Measurements from ENCODE around the gene CLSTN2.
A peak's percentile ranks its signal among the peaks of the same experiment; 100 is the strongest.

Gene CLSTN2

GRCh38 chr3:139935016-139935865 is at the start of gene CLSTN2:
CLSTN2 (plus strand) TSS chr3:139935185.
- DNase-seq: peak; percentile 47 to 70 (median 53)

DNA sequence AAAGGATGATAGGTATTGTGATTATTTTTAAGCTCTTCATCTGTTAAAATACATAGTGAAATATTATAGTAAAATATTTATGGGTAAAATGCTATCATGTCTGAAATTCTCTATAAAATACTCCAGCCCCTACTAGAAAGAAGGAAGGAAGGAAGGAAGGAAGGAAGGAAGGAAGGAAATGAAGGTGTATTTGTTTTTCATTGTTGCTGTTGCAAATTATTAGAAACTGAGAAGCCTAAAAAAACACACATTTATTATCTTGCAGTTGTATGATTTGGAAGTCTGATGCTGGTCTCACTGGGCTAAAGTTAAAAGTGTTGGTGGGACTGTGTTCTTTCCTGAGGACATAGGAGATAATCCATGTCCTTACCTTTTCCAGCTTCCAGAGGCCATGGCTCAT is 47.6 kb upstream of the CLSTN2 start:
- DNase-seq: no peak

DNA sequence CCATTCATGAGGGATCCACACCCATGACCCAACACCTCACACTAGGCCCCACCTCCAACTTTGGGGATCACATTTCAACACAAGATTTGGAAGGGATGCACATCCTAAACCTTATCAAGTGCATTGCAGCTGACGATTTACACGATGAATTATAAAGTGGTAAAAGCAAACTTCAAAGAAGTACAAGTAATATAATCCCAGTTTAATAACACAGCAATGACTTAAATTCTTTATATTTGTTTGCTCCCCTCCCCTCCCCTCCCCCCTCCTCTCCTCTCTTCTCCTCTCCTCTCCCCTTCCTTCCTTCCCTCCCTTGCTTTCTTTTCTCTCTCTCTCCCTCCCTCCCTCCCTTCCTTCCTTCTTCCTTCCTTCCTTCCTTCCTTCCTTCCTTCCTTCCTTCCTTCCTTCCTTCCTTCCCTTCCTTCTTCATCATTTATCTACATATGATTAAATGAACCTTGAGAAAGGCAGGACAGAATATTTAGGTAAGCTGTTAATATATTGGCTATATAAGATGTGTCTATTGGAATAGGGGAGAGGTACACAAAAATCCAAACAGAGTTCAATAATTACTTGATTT is 46.3 kb upstream of the CLSTN2 start:
- DNase-seq: no peak

DNA sequence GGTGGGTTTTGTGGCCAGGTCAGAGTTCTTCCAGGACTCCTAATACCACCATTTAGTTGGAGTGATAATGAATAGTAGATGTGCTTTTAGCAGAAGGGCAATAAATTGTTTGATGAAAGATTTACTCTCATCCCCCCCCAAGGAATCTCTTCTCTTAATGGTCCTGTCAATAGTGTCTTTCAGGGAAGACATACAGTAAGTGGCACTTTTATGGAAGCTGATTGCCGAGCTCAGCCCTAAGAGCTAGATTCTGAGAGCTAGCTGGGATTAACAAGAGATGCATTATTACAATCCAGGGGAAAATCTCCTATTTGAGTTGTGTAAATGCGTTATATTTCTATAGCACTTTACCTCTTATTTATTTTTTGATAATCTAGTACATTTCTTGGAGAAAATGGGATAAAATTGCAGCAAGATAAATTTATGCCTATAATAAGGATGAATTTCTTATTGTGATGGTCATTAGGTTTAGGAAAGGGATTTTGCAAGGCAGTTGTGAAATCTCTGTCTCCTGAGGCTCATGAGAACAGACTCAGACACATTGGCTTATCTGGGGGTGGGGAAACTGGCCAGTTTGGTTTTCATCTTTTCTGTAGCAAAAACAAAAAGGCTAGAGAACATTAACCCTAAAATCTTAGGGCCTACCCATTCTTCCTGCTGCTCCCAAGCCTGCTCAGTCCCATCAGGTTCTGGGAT is 41.6 kb upstream of the CLSTN2 start:
- no peak for DNase-seq

GRCh38 chr3:139893963-139894642 is 40.9 kb upstream of the CLSTN2 start:
- no peak for DNase-seq

DNA sequence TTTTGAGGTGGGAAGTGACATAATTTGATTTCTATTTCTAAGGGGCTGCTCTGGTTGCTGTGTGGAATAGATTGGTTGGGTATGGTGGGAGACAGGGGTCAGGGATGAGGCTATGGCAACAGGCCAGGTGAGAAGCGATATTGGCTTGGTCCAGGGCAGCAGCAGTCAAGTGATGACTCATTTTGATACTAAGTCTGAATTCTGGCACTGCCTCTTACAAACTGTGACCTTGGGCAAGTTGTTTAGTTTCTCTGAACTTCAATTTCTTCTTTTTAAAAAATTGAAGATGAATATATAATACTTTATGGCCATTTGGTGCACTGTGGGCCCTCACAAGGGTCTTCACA is 40.4 kb upstream of the CLSTN2 start:
- no peak for DNase-seq

GRCh38 chr3:139897759-139898158 is 37.2 kb upstream of the CLSTN2 start:
- no peak for DNase-seq

- DNase-seq: peak in 2 of 3 donors; percentile 8 to 20
These were observed 28.6 kb upstream of the CLSTN2 start for GRCh38 chr3:139906418-139906817.

GRCh38 chr3:139909811-139910210 is 25.2 kb upstream of the CLSTN2 start:
- no peak for DNase-seq

DNA sequence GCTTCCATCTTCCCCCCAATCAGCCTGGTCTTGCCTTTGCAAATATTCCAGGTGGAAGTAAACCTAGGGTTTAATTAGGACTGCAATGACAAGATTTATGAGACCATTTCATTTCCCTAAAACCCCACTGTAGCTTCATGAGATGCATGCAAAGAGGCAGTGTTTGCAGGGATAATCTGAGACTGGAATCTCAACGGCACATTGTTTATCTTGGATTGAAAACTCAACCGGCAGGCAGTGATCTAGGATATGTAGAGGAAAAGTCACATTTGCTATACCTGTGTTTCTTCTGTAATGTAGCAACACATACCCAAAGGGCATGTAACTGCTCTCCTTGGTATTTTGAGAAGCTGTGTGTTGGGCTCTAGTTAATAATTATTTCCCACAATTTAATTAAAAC is 18.7 kb upstream of the CLSTN2 start:
- DNase-seq: no peak

DNA sequence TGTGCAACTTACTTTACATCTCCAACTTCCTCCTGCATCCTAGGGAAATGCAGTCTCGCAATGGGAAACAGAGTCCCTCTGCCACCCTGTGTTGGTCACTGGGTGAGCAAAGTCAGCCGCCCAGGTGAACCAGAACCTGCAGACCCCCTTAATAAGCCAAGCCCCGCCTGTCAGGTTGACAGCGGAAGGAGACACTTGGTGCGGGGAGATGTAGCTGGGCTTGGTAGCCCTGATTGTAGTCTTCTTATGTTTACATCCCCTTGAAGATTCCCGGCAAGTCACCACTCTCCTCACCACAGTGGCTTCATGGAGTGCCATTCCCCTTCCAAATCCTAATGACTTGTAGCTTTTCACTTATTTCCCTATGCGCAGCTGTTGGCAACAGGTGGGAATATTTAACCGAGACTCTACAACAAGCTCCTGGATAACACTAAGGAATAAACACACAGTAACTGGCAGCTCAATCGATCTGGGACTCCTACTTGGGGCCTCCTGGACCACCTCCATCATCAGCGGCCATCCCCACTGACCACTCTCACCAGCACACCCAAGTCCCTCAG is 17.7 kb upstream of the CLSTN2 start:
- no peak for DNase-seq

- DNase-seq: no peak
These were observed 6.1 kb upstream of the CLSTN2 start for GRCh38 chr3:139928708-139929505.

GRCh38 chr3:139930211-139930610 is 4.8 kb upstream of the CLSTN2 start:
- DNase-seq: no peak

DNA sequence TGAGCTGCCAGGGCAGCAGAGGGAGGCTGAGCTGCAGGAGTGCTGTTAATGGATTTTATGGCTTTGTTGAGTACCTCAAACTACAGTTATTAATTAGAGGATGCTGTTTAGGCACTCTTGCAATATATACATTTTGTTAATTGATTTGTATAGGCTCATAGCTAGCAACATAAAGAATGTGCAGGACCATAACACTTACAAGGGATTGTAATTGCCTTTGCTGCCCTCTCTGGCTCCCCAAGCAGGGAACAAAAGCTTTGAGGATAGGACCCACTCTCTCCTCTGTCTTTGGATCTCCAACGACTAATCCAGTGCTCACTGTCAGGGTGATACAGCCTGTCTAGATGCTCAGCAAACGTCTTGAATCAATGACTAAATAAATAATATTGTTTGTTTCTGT is 1.2 kb upstream of the CLSTN2 start:
- DNase-seq: no peak

- peak in 1 of 3 donors; percentile 12 for DNase-seq
These were observed 371 bp upstream of the CLSTN2 start for GRCh38 chr3:139934613-139935015.

DNA sequence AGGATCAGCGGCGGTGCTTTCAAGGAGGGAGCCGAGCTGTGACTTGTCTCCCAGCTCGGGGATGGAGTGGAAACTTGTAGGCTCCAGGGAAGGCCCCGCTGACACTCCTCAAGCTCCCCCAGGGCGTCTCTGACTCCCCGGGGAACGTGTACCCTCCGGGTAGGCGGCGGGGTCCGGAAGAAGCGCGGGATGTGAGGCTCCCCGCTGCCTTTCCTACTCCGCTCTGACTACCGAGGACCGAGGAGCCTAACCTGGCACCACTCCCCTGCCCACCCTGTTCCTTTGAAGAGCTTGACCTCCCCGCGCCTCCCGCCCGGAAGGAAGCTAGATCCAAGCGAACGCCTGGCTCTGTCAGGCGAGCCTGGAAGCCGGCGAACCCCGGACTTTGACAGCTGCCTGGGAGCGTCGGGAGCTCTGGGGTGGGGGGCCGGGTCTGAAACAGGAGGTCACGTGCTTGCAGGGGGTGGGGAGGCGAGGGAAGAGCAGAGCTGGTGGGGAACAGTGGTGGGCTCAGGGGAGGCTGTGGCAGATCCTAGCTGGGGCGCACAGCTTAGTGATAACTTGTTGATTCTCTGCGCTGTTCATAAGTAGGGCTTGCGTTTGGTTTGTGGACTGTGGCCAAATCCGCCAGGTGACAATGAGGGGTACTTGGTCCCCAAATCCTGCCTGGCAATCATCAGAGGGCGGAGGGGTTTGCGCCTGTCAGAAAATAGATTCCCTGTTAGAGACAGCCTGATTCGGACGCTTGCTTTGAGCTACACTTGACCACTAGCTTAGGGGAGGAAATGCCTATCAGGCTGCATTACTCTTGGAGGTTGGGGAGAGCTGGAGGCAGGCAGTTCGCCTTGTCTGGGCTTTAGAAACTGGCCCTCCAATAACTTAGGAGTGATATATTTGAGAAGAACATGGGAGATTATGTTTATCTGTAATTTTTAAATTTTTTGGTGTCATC is 1.2 kb downstream of the CLSTN2 start:
- DNase-seq: peak in 1 of 3 donors; percentile 1

DNA sequence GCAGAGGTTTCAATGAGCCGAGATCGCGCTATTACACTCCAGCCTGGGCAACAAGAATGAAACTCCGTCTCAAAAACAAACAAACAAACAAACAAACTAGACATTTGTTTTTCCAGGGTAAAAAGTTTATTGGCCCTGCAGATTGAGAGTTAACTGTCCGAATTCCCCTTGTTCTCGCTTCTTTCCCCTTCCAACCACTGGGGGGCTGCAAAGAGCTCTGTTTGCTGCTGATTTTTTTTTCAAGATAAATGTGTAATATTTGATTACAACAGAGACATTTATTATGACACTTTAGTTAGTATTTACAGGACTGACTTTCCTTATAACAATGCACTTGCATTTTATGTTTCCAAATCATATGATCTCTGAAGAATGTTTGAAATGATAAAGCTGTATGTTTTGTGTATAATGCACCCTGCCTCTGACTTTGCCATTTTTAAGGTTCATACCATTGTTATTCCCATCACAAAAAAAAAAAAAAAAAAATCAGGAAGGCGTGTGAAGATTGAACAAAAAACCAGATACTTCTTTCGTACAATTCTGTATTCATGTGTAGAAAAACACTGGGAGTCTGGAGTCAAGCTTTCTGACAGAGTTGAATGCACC is 2.8 kb downstream of the CLSTN2 start:
- peak; percentile 58 to 65 (median 59) for DNase-seq

- no peak for DNase-seq
These were observed 4.8 kb downstream of the CLSTN2 start for GRCh38 chr3:139939681-139940190.

DNA sequence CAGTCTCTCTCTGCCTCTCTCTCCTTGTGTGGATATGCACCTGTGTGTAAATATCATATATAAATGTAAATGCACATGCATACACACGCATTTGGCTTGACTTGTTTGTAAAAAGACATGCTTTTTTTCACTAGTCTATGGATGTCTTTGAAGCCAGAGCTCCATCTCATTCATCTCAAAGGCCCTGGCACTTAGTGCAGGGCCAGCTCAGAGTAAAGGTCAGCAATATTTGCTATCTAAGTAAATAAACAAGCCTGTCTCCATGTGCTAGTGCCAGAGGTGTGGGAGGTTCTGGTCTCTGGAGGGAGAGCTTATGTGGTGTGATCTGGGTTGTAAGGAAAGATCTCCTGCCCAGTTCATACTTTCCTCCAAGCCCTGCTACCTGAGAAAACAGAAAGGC is 5.6 kb downstream of the CLSTN2 start:
- DNase-seq: no peak

DNA sequence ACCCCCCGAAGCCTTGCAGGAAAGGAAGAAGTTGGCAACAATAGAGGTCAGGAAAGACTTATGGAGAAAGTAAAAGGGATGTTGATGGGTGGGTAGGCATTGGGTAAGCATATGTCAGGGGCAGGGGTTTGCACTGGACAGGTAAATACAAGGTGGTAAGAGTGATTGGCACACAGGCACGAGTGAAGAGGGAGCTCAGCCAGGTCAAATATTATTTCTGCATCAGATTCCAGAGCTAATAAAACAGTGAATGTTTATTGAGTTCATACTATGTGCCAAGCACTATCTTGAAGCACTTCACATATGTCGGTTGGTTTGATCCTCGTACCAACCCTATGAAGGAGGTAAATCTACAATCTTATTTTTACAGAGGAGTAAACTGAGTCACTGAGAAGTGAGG is 6.6 kb downstream of the CLSTN2 start:
- no peak for DNase-seq
